Large intestine (tissue), 3 donors: ENCODE measurements around the gene KIAA1671. TPM values are rescaled to one million over a fixed set of nuclear protein-coding genes. Genes with fewer than 3 reads are reported as not detected.

Experiments used
- DNase-seq, 2 donors: peaks; one replicate each; pipeline versions ENCODE4 v3.0.0 to v3.0.0-alpha.2; 2013
- H3K27ac ChIP-seq: one replicate; pipeline ENCODE4 v1.5.1; 2013; ENCODE audit warnings: low read length
- H3K27me3 ChIP-seq: 2 replicates; pipeline ENCODE4 v1.6.1; 2013; ENCODE audit warnings: low read length; ENCODE audit not compliant: control insufficient read depth, insufficient read depth
- H3K36me3 ChIP-seq: 2 replicates; pipeline ENCODE4 v1.6.1; 2013; ENCODE audit warnings: low read length; ENCODE audit not compliant: control insufficient read depth, insufficient read depth
- H3K4me1 ChIP-seq: one replicate; pipeline ENCODE4 v1.6.1; 2013; ENCODE audit warnings: low read length; ENCODE audit not compliant: control insufficient read depth, insufficient read depth
- H3K4me3 ChIP-seq: one replicate; pipeline ENCODE4 v1.5.1; 2013; ENCODE audit warnings: low read length
- H3K9me3 ChIP-seq: one replicate; pipeline ENCODE4 v1.6.1; 2013; ENCODE audit warnings: mild to moderate bottlenecking, low read depth, low read length, moderate library complexity; ENCODE audit not compliant: control insufficient read depth
- WGBS: methylation state at CpG from one replicate; pipeline ENCODE4 v1.1.5; 2013; ENCODE audit warnings: low lambda C conversion rate; ENCODE audit not compliant: insufficient coverage; 5-methylcytosine and 5-hydroxymethylcytosine counted together
- polyA plus RNA-seq: library from polyadenylated mRNA; unstranded; fragments of 120-200 nt; gene quantifications from one replicate; pipeline ENCODE4 v1.2.1, GENCODE V29; 2013

KIAA1671 gene
- polyA plus RNA-seq, 1 donor = 25.0 TPM

GRCh38 chr22:25182131-25183110, 229.9 kb downstream of the KIAA1671 start:
- H3K4me1 ChIP-seq = no peaks in the 10 kb centered on the region
- no peaks in the 10 kb centered on the region for H3K27me3 ChIP-seq
- H3K4me3 ChIP-seq = no peak overlapping the region
- H3K27ac ChIP-seq = no peak overlapping the region
- H3K9me3 ChIP-seq = peaks cover 5% of the 10 kb centered on the region
- no peak for DNase-seq
- H3K36me3 ChIP-seq = peaks cover 44% of the 10 kb centered on the region
- 100% methylated on average over 1 of the region's 10 CpGs for WGBS

DNA sequence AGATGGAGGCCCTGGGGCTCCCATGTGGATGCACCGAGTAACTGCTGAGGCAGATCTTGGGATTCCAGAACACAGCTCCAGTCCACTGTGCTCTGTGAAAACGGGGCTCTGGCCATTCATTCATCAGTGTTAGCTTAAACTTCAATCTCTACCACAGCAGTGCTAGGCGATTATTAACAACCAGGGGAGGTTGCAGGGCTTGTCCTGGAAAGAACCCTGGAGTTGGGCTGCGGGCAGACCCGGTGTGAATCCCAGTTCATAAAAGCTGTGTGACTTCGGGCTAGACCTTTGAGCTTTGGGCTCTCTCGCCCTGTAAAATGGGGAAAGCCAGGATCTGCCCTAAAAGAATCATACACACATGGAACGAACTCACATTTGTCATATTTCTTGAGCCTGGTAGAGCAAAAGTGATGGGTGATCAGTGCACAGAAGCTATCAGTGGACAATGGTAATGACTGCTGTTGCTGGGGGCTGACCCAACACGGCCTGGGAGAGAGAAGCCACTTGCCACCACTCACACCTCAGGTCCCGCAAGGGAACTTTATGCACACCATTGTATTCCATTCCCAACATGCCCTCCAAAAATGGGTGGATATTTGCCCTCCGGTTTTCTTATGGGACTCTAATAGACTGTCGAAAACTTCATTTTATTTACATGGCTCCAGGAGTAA, 231.6 kb downstream of the KIAA1671 start:
- peaks cover 4% of the 10 kb centered on the region for H3K9me3 ChIP-seq
- no peak overlapping the region for H3K27ac ChIP-seq
- H3K4me3 ChIP-seq = no peak overlapping the region
- peaks cover 42% of the 10 kb centered on the region for H3K36me3 ChIP-seq
- DNase-seq = no peak
- no CpG with 5 or more reads among the region's 12 CpGs for WGBS
- no peaks in the 10 kb centered on the region for H3K4me1 ChIP-seq
- no peaks in the 10 kb centered on the region for H3K27me3 ChIP-seq

DNA sequence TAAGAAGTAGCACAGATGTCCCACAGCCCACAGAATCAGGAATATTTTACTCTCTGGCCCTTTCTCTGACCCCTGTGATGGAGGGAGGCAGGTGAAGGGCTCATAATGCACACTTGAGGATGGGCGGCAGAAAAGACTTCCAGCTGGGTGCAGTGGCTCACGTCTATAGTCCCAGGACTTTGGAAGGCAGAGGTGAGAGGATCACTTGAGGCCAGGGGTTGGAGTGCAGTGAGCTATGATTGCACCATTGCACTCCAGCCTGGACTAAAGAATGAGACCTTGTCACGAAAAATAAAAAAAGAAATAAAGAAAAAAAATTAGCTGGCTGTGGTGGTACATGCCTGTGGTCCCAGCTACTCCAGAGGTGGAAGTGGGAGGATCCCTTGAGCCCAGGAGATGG, 233.6 kb downstream of the KIAA1671 start:
- peaks cover 40% of the 10 kb centered on the region for H3K36me3 ChIP-seq
- no peaks in the 10 kb centered on the region for H3K9me3 ChIP-seq
- DNase-seq = no peak
- H3K4me3 ChIP-seq = no peak overlapping the region
- H3K27me3 ChIP-seq = no peaks in the 10 kb centered on the region
- H3K27ac ChIP-seq = no peak overlapping the region
- no CpG with 5 or more reads among the region's 3 CpGs for WGBS
- H3K4me1 ChIP-seq = no peaks in the 10 kb centered on the region

DNA sequence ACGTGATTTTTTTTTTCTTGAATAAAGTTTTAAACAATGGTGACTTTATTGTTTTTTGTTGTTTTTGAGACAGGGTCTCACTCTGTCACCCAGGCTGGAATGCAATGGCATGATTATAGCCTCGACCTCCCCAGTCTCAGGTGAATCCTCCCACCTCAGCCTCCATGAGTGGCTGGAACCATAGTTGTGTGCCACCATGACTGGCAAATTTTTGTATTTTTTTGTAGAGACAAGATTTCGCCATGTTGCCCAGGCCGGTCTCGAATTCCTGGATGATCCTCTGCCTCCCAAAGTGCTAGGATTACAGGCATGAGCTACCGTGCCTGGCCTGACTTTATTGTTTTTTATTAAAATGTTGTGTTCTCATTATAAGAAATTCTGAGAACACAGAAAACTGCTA, 235.0 kb downstream of the KIAA1671 start:
- WGBS = 95% methylated on average over 4 of the region's 6 CpGs
- DNase-seq = no peak
- Histone ChIP-seq H3K27ac (no peak overlapping the region), H3K4me3 (no peak overlapping the region), H3K9me3 (no peaks in the 10 kb centered on the region), H3K4me1 (no peaks in the 10 kb centered on the region), H3K36me3 (peaks cover 49% of the 10 kb centered on the region), H3K27me3 (no peaks in the 10 kb centered on the region)

- Histone ChIP-seq H3K4me3 (no peak overlapping the region), H3K9me3 (no peaks in the 10 kb centered on the region), H3K36me3 (peaks cover 45% of the 10 kb centered on the region), H3K27me3 (no peaks in the 10 kb centered on the region), H3K27ac (no peak overlapping the region), H3K4me1 (no peaks in the 10 kb centered on the region)
- DNase-seq = no peak
- WGBS = no CpG with 5 or more reads among the region's 12 CpGs
Measured at GRCh38 chr22:25192406-25192805, 239.9 kb downstream of the KIAA1671 start.

- Histone ChIP-seq H3K9me3 (no peaks in the 10 kb centered on the region), H3K27me3 (no peaks in the 10 kb centered on the region), H3K27ac (no peak overlapping the region), H3K4me3 (no peak overlapping the region), H3K36me3 (peaks cover 48% of the 10 kb centered on the region), H3K4me1 (no peaks in the 10 kb centered on the region)
- DNase-seq = peak in 1 of 2 donors; percentile 16
- WGBS = 25% methylated on average over 3 of the region's 4 CpGs
Measured at GRCh38 chr22:25193130-25193529, 240.6 kb downstream of the KIAA1671 start.

- WGBS = 100% methylated on average over 1 of the region's 3 CpGs
- Histone ChIP-seq H3K36me3 (peaks cover 48% of the 10 kb centered on the region), H3K27ac (no peak overlapping the region), H3K4me3 (no peak overlapping the region), H3K4me1 (no peaks in the 10 kb centered on the region), H3K27me3 (no peaks in the 10 kb centered on the region), H3K9me3 (no peaks in the 10 kb centered on the region)
- no peak for DNase-seq
Measured at GRCh38 chr22:25193548-25193947, 241.0 kb downstream of the KIAA1671 start.

DNA sequence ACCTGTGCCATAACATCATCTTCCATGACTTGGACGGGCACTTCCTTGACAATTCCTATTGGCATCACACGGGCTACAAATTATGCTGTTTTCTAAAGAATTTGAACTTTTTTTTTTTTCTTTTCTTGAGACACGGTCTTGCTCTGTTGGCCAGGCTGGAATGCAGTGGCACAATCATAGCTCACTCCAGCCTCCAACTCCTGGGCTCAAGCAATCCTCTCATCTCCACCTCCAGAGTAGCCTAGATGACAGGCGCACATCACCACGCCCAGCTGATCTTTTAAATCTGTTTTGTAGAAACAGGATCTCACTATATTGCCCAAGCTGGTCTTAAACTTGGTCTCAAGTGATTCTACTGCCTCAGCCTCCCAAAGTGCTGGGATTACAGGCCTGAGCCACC, 243.8 kb downstream of the KIAA1671 start:
- no peak for DNase-seq
- H3K27me3 ChIP-seq = no peaks in the 10 kb centered on the region
- 93% methylated on average over 2 of the region's 5 CpGs for WGBS
- H3K4me1 ChIP-seq = no peaks in the 10 kb centered on the region
- no peaks in the 10 kb centered on the region for H3K9me3 ChIP-seq
- peaks cover 37% of the 10 kb centered on the region for H3K36me3 ChIP-seq
- H3K4me3 ChIP-seq = no peak overlapping the region
- no peak overlapping the region for H3K27ac ChIP-seq

DNA sequence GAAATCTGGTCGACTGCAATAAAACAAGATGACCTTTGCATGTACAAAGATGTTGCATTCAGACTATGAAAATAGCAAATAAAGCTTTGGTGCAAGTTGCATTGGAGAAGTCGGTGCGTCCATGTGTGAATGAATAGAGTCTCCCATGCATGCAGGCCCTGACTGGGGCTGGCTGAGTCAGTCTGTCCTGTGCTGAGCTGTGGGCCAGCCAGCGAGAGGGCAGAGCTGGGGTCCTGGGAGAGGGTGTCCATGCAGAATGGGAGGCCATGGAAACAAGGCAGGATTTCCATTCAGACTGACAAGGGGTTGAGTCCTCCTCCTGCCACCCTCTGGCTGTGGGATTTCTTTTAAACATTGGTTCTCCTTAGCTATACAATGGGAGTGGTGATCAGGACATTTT, 244.8 kb downstream of the KIAA1671 start:
- Histone ChIP-seq H3K4me3 (no peak overlapping the region), H3K9me3 (no peaks in the 10 kb centered on the region), H3K27me3 (no peaks in the 10 kb centered on the region), H3K27ac (no peak overlapping the region), H3K4me1 (no peaks in the 10 kb centered on the region), H3K36me3 (peaks cover 29% of the 10 kb centered on the region)
- no CpG with 5 or more reads among the region's 4 CpGs for WGBS
- no peak for DNase-seq

- H3K9me3 ChIP-seq = no peaks in the 10 kb centered on the region
- no peaks in the 10 kb centered on the region for H3K27me3 ChIP-seq
- no peak within 1 kb of the TSS for H3K4me3 ChIP-seq
- H3K4me1 ChIP-seq = no peaks in the 10 kb centered on the region
- no CpG with 5 or more reads among the region's 17 CpGs for WGBS
- no peak within 1 kb of the TSS for H3K27ac ChIP-seq
- H3K36me3 ChIP-seq = peaks cover 17% of the 10 kb centered on the region
- DNase-seq = no peak
Measured at GRCh38 chr22:25199731-25200520, 247.4 kb downstream of the KIAA1671 start, which contains the start of gene CRYBB3. Gene CRYBB3, plus strand, starts transcription at chr22:25199858. Its CDS starts 1,539 bp downstream, at chr22:25201397.
